ENCODE results near the gene STK38.

Gene STK38

GRCh38 chr6:36517408-36517807, 29.9 kb downstream of the STK38 start:
- H3K27me3 ChIP-seq (ENCODE audit: insufficient read depth, low read length, poor library complexity): no peaks in the 10 kb centered on the region
- no peaks in the 10 kb centered on the region for H3K79me2 ChIP-seq (ENCODE audit: insufficient read depth, low read length)
- H3K4me3 ChIP-seq (ENCODE audit: low read depth in 1 of 2, low read length in 2 of 2): no peak overlapping the region
- H3K9me3 ChIP-seq (ENCODE audit: insufficient read depth, low read length, severe bottlenecking): no peaks in the 10 kb centered on the region
- ATAC-seq (ENCODE audit: insufficient read depth, low read depth) (no peak), DNase-seq (no peak)
- no peaks in the 10 kb centered on the region for H3K4me1 ChIP-seq (ENCODE audit: insufficient read depth, low read length)
- TF ChIP-seq EZH2 (IDR thresholded peaks at IDR 0.05; ENCODE audit: borderline replicate concordance, low read depth, low read length, severe bottlenecking): no peak
- TF ChIP-seq, protein P1, sequence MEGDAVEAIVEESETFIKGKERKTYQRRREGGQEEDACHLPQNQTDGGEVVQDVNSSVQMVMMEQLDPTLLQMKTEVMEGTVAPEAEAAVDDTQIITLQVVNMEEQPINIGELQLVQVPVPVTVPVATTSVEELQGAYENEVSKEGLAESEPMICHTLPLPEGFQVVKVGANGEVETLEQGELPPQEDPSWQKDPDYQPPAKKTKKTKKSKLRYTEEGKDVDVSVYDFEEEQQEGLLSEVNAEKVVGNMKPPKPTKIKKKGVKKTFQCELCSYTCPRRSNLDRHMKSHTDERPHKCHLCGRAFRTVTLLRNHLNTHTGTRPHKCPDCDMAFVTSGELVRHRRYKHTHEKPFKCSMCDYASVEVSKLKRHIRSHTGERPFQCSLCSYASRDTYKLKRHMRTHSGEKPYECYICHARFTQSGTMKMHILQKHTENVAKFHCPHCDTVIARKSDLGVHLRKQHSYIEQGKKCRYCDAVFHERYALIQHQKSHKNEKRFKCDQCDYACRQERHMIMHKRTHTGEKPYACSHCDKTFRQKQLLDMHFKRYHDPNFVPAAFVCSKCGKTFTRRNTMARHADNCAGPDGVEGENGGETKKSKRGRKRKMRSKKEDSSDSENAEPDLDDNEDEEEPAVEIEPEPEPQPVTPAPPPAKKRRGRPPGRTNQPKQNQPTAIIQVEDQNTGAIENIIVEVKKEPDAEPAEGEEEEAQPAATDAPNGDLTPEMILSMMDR (IDR thresholded peaks at IDR 0.05; ENCODE audit: borderline replicate concordance, extremely low read depth, low read length, poor library complexity, severe bottlenecking): no peak
- H3K36me3 ChIP-seq (ENCODE audit: insufficient read depth, low read length): peaks cover 91% of the 10 kb centered on the region
- no peak overlapping the region for H3K27ac ChIP-seq (ENCODE audit: low read length)
- no peaks in the 10 kb centered on the region for H4K20me1 ChIP-seq (ENCODE audit: insufficient read depth, low read length)
- H2AFZ ChIP-seq (ENCODE audit: low read depth, low read length): no peak overlapping the region
- no peak overlapping the region for H3K9ac ChIP-seq (ENCODE audit: low read depth, low read length)
- no peak overlapping the region for H3K4me2 ChIP-seq (ENCODE audit: insufficient read depth, low read length)

DNA sequence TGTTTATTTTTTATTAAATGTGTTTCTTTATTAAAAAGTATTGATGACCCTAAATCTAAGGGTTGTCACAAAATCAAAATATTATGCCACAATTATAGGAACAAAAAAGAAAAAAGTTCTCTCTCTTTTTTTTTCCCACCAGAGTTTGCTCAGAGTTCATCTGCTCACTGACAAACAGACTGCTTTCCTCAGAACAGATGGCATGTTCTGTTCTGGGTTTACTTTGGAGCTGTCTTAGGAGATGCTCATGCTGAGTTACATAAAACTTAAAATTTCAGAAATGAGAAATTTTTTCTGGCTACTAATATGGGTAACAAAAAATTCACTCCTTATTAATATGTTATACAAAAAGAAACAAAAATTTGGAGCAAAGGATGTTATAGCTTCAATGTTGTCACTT, 30.3 kb downstream of the STK38 start:
- Histone ChIP-seq H3K36me3 (ENCODE audit: insufficient read depth, low read length) (peaks cover 91% of the 10 kb centered on the region), H3K9ac (ENCODE audit: low read depth, low read length) (no peak overlapping the region), H3K27ac (ENCODE audit: low read length) (no peak overlapping the region), H4K20me1 (ENCODE audit: insufficient read depth, low read length) (no peaks in the 10 kb centered on the region), H3K79me2 (ENCODE audit: insufficient read depth, low read length) (no peaks in the 10 kb centered on the region), H3K4me1 (ENCODE audit: insufficient read depth, low read length) (no peaks in the 10 kb centered on the region), H3K4me2 (ENCODE audit: insufficient read depth, low read length) (no peak overlapping the region), H3K9me3 (ENCODE audit: insufficient read depth, low read length, severe bottlenecking) (no peaks in the 10 kb centered on the region), H3K27me3 (ENCODE audit: insufficient read depth, low read length, poor library complexity) (no peaks in the 10 kb centered on the region), H2AFZ (ENCODE audit: low read depth, low read length) (no peak overlapping the region), H3K4me3 (ENCODE audit: low read depth in 1 of 2, low read length in 2 of 2) (no peak overlapping the region)
- no peak for DNase-seq
- ATAC-seq (ENCODE audit: insufficient read depth, low read depth): no peak
- TF ChIP-seq EZH2 (IDR thresholded peaks at IDR 0.05; ENCODE audit: borderline replicate concordance, low read depth, low read length, severe bottlenecking): no peak
- TF ChIP-seq, protein P1 (IDR thresholded peaks at IDR 0.05; ENCODE audit: borderline replicate concordance, extremely low read depth, low read length, poor library complexity, severe bottlenecking): no peak

DNA sequence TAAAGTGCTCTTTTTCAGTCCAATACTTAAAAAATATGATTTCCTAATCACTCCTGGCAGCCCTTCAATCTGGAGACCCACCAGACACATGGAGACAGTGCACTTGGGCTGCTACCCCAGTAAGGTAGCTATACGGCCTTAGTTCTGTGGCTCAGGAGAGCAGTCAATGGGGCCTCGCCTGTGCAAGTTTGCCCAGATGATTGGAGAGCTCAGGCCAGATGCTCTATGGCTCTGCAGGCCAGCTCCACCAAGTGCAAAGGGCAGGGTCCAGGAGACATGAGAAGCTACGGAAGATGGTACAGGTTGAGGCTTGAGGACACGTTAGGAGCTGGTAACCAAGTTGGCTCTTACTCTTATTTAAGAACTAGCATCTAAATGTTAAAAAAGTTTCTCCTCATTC, 30.7 kb downstream of the STK38 start:
- H2AFZ ChIP-seq (ENCODE audit: low read depth, low read length): no peak overlapping the region
- no peak overlapping the region for H3K27ac ChIP-seq (ENCODE audit: low read length)
- ATAC-seq (ENCODE audit: insufficient read depth, low read depth): no peak

More for the DNA sequence above, 30.7 kb downstream of the STK38 start:
- peaks cover 91% of the 10 kb centered on the region for H3K36me3 ChIP-seq (ENCODE audit: insufficient read depth, low read length)
- TF ChIP-seq EZH2 (IDR thresholded peaks at IDR 0.05; ENCODE audit: borderline replicate concordance, low read depth, low read length, severe bottlenecking): no peak
- TF ChIP-seq, protein P1 (IDR thresholded peaks at IDR 0.05; ENCODE audit: borderline replicate concordance, extremely low read depth, low read length, poor library complexity, severe bottlenecking): no peak
- no peak overlapping the region for H3K4me2 ChIP-seq (ENCODE audit: insufficient read depth, low read length)
- no peaks in the 10 kb centered on the region for H3K4me1 ChIP-seq (ENCODE audit: insufficient read depth, low read length)
- no peak for DNase-seq
- H4K20me1 ChIP-seq (ENCODE audit: insufficient read depth, low read length): no peaks in the 10 kb centered on the region
- H3K4me3 ChIP-seq (ENCODE audit: low read depth in 1 of 2, low read length in 2 of 2): no peak overlapping the region
- H3K27me3 ChIP-seq (ENCODE audit: insufficient read depth, low read length, poor library complexity): no peaks in the 10 kb centered on the region
- no peaks in the 10 kb centered on the region for H3K79me2 ChIP-seq (ENCODE audit: insufficient read depth, low read length)
- no peaks in the 10 kb centered on the region for H3K9me3 ChIP-seq (ENCODE audit: insufficient read depth, low read length, severe bottlenecking)
- no peak overlapping the region for H3K9ac ChIP-seq (ENCODE audit: low read depth, low read length)
